Stimulated activated CD8-positive, alpha-beta memory T cell treated with anti-CD3 and anti-CD28 coated beads, Interleukin-15, amount 100 ng/mL, for 1 hour (primary cell): ENCODE data around the gene AHSG.
A peak's percentile ranks its signal among the peaks of the same experiment; 100 is the strongest.

Experiments used
- DNase-seq: peaks from one replicate; pipeline ENCODE4 v3.0.0-alpha.2; 2020; ENCODE audit warnings: low read depth

The AHSG gene

DNA sequence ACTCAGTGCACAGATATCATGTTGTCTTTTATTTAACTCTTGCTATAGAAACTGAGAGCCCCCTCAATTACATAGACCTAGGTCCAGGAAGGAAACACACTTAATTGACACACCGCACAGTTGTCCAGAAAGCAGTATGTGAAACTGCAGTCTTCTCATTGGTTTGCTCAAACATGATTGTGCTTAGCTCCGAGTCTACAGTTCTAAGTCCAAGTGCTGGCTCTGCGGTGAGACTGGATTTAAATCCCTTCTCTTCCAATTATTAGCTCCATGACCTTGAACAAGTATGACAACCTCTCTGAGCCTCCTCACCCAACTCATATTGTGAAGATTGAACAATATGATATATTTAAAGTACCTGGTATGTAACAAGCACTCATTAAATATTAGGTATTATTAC lies 19.0 kb upstream of the AHSG start:
- DNase-seq: no peak

DNA sequence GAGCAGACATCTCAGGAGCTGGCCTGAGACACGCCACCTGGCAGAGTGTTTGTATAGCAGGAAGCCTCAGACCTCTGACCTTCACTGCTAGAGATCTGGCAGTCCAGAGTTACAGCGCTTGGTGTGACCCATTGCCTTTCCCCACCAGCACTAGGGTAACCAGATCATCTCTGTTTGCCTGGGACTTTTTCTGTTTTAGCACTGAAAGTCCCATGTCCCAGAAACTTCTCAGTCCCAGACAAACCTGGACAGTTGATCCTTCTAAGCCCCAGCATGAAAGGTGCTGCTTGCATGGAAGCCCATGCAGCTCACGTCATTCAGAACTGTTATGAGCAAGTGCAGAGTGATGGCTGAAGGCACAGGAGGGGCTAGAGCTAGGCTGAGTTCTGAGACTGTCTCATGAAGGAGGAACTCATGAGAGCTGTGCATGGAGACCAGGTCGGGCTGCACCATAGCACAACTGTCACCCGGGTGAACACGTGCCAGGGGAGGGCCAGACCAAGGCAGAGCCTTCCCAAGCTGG lies 18.2 kb upstream of the AHSG start:
- no peak for DNase-seq

DNA sequence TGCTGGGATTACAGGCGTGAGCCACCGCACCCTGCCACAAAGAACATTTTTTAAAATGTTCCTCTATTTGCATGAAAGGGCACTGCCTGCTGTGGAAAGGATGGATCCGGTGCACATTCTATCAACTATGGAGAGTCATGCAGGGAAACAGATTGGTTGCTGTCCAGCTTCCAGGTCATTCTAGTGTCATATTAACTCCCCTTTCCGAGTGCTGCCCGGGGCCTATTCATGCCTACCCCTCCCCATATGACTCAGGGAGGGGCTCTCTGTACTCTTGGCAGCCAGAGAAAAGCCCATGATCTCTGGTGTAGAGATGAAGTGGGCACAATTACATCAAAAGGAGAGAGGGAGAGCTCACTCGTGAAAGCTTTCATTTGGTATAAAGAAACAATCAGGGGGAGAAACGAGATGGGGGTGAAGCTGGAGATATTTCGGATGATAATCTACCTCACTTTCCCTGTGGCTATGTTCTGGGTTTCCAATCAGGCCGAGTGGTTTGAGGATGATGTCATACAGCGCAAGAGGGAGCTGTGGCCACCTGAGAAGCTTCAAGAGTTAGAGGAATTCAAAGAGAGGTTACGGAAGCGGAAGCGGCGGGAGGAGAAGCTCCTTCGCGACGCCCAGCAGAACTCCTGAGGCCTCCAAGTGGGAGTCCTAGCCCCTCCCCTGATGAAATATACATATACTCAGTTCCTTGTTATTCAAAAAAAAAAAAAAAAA lies 16.1 kb upstream of the AHSG start:
- no peak for DNase-seq

DNA sequence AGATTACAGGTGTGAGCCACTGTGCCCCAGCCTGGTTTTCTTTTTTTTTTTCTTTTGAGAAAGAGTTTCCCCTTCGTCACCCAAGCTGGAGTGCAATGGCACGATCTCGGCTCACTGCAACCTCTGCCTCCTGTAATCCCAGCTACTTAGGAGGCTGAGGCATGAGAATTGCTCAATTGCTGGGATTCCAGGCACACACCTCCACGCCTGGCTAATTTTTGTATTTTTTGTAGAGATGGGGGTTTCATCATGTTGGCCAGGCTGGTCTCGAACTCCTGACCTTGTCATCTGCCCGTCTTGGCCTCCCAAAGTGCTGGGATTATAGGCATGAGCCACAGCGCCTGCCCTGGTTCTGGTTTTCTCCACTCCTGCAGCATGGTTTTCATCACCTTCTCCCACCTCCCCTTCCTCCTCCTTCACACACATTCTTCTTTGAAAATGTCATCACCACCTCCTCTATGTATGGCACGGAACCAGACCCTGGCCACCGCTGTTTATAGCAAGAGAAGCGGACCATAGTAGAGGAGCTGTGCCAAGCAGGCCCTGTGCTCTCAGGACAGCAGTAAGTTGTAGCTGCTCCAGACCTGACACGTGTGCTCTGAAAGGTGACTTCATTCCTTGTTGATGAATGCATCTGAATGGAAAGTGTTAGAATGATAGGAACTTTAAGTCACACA lies 14.6 kb upstream of the AHSG start:
- no peak for DNase-seq

- DNase-seq: no peak
Observed at GRCh38 chr3:186598794-186599141, 14.1 kb upstream of the AHSG start.

- DNase-seq: no peak
Observed at GRCh38 chr3:186599142-186599784, 13.6 kb upstream of the AHSG start.

GRCh38 chr3:186599785-186600166 lies 13.1 kb upstream of the AHSG start:
- DNase-seq: no peak

- DNase-seq: no peak
Observed at GRCh38 chr3:186600896-186601295, 12.0 kb upstream of the AHSG start.

DNA sequence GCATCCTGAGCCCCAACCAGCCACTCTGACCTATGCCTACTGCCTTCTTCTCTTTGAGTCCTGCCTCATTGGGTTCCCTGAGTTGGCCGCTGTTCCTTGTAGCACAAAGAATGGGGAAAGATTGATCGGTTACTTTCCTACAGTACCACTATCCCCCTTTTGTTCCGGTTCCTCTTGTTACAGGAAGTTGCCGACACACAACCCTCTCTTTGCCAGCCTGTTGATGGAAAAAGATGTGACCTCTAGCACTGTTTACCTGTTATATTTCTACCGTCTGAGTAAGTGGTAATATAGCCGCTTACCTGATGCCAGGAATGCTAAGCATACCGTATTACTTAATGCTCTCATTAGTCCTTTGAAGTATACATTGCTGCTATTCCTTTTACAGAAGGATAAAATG lies 9.7 kb upstream of the AHSG start:
- DNase-seq: no peak

DNA sequence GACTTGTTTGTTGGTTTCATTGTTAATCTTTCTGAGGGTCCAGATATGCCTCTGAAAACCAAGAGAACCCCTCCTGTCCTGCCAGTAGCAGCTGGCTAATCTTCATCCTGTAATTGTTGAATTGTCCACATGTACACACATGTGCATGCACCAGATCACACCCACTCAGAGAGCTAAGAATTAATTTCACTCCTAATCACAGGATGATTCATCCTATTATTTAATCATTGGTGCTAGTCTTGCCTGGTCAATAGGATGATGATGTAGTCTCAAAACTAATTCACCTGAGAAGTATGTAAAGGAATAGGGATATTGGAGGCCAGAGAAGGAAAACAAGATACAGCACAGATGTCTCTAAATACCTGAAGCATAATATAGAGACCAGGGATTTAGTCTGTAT lies 7.8 kb upstream of the AHSG start:
- DNase-seq: no peak

DNA sequence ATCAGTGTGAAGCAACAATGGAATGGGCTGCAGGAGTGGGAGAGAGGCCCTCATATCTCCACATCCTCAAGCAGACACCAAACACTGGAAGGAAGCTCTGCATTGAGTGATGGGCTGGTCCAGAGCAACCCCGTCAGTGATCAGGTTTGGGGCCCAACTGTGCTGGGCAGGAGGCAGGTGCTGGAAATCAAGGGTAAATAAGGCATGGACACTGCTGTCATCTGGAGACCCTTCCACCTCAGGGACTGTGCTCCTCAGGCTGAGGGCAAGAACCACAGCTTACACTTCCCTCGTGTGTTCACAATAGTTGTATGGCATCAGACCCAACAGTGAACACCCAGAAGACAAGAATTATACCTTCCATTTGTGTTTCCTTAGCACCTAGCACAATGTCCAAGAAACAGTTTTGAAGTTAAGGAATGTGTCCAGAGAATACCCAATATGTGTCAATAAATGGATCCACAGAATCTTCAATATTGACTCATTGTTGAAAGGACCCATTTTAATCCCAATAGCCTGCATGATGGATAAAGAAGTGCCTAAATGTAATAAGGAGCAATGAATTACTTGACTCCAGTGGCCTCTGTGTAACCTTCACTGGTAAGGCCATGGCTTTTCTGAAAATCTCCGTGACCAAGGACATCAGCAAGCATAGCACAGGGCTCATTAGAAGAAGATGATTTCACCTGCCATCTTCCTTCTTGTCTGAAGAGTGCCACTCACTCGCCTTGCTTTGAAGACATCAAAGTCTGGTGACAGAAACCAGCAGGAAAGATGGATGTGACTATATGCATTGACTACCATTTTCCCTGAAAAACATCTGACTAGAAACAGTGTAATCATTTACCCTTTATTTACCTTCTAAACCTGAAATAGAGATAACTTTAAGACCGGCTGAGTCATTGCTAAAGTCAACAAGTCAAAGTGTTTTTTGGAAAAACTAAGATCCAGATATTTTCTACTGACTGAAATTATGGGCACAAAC lies 7.0 kb upstream of the AHSG start:
- no peak for DNase-seq

GRCh38 chr3:186608624-186609215 lies 4.1 kb upstream of the AHSG start:
- no peak for DNase-seq

GRCh38 chr3:186609247-186609868 lies 3.5 kb upstream of the AHSG start:
- no peak for DNase-seq

DNA sequence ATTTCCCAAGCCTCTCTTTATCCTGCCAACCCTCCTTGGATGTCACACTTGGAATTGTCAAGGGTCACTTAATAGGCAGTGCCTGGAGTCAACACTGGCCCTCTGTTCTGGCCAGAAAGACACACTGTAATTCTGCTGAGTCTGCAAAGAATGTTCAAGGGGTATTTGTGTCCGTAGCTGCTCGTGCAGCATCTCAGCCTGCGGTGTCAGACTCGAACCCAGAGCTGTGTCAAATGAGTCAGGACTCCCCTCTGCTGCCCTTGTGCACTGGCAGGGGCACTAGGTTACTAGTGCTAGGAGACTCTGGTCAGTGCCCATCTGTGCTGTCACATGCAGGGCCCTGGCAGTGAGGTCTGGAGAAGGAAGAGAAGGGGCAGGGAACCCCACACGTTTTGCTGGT lies 795 bp upstream of the AHSG start:
- DNase-seq: no peak

GRCh38 chr3:186613637-186614265 lies 891 bp downstream of the AHSG start:
- no peak for DNase-seq

- DNase-seq: no peak
Observed at GRCh38 chr3:186614266-186614596, 1.4 kb downstream of the AHSG start.

DNA sequence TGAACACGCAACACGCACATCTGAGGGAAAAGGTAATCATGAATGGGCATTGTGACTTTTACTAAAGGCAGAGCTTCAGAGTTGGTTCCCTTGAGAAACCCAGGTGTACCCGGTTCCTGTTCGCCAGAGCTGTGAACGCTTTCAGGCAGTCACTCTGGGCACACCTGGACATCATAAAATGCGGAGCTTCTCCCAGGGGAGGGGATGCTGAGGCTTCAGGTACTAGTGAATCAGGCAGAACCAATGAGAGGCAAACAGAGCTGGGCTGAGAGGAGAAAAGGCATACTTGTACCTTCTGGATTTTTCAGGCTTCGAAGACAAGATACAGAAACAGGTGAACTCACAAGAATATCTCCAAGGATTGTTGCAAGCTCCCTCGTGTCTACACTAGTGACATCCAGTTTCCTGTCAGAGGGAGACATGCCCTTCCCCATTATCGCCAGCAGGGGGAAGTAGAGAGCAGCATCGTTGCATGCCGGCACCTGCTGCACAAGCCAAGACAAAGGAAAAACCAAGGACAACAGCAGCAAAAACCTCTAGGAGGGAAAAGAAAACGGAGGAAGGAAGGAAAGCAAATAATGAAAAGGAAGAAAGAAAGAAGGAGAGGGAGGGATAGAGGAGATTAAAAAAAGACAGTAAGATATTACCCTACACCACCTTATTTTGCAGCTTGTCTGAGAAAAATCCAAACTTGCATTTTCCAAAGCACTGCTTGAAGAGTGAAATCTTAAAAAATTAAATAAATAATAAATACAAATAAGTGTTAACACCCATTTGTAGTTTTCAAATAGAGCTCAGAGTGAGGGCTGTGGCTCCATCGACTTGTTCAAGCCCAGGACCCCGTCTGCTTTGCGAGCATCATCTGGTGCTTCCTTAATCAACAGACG lies 2.0 kb downstream of the AHSG start:
- peak; percentile 66 for DNase-seq

- no peak for DNase-seq
Observed at GRCh38 chr3:186616299-186616617, 3.4 kb downstream of the AHSG start.

DNA sequence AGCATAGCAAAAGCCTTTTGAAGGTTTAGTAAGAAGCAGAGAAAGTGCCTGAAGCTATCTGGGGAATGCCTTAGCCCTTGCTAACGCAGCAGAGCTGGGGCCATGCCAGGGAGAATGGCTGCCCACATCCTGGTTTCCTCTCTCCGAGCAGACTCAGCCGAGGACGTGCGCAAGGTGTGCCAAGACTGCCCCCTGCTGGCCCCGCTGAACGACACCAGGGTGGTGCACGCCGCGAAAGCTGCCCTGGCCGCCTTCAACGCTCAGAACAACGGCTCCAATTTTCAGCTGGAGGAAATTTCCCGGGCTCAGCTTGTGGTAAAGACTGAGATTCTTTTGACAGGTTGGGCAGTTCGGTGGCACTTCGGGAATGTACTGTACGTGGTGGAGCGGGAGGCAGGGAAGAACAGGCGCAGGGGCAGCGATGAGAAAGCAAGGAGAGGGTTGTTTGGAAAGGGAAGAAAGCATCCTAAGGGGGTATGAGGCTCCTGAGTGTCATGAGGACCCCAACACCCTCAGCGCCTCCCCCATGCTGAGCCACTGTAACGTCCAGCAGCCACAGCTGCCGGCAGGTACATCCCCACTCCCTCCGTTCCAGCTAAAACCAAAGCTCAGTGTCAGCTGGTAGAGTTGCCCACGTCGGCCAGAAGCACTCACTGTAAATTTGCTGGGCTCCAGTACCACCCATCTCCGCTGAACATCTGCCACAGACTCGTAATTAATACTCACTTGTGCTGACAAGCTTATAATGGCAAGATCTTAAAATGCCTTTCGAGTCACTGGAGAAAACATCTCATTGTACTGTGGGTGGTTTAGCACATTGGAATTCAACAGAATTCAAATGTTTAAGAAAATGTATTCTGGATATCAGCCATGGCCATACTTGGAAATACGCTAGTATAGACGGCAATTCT lies 4.4 kb downstream of the AHSG start:
- peak; percentile 62 for DNase-seq
